DMS114 treated with DMSO at 0.1 percent for 48 hours (cell line): ENCODE results near the gene PAM16.

Experiments used
- DNase-seq: peaks from one replicate; lab custom pipeline; 2025; ENCODE audit not compliant: unreplicated experiment; lab: John Stamatoyannopoulos, UW

Gene PAM16

DNA sequence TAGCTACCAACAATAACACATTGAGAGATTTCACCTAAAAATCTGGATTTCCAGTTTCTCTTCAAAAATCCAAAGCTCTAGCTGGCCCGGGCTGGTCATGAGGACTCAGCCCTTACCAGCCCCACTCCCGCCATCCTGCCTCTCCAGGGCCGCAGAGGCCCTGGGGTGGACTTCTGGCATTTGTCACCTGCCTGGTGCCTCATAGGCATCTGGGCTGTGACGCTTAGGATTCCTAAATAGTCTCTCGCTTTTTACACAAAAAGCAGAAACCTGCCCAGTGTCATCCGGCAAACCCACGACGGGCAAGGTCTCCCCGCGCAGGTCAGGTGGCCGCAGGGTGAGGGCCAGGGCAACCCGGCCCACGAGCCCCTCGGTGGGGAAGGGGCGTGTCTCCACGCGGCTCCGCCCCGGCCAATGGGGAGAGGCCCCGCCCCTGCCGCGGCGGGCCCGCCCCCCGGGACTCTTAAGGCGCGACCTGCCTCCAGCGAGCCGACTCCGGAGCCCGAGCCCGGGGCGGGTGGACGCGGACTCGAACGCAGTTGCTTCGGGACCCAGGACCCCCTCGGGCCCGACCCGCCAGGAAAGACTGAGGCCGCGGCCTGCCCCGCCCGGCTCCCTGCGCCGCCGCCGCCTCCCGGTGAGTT is 20.4 kb upstream of the PAM16 start, which contains the start of gene VASN:
Gene VASN, plus strand, starts transcription at position 492 of the 644 bp plus-strand sequence. CDS start 9,030 bp downstream, outside the sequence.
- DNase-seq: no peak

DNA sequence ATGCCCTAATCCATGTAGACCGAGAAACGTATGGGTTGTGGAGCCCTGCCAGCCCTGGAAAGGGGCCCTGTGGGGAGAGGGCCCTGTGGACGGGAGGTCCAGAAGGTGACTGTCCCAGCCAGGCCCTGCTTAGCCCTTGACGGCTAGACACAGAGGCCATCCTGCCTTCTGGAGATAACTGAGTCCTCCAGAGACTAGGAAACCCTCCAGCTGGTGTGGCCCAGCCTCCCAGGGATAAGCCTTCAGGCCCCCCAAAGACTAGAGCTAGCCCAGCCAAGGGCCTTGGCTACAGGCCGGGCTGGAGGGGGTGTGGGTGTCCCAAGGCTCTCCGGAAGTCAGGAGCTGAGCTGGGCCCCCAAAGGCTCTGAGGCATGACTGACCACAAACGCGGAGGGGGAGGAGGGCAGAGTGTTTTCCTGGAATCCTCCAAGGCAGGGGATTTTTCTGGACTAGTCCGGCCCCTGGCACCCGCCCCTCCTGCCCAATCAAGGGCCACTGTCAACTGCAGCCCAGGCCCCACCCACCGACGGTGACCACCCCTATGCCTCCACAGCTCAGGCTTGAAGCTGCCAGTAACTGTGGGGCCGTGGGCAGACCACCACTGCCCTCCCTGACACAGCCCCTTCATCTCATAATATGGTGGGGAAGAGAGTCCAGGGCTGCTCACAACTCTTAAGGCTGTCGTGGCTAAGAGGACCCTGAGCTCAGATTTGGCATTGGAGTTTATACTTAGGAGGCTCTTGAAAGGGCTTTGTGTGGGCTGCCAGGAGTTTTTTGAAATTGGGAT is 19.6 kb upstream of the PAM16 start:
- no peak for DNase-seq

GRCh38 chr16:4370151-4370550 is 19.0 kb upstream of the PAM16 start:
- no peak for DNase-seq

- DNase-seq: no peak
Observed at GRCh38 chr16:4369007-4369733, 18.0 kb upstream of the PAM16 start.

GRCh38 chr16:4367393-4367856 is 16.3 kb upstream of the PAM16 start:
- DNase-seq: no peak

GRCh38 chr16:4366016-4366415 is 14.9 kb upstream of the PAM16 start:
- no peak for DNase-seq

GRCh38 chr16:4365615-4366014 is 14.5 kb upstream of the PAM16 start:
- DNase-seq: no peak

DNA sequence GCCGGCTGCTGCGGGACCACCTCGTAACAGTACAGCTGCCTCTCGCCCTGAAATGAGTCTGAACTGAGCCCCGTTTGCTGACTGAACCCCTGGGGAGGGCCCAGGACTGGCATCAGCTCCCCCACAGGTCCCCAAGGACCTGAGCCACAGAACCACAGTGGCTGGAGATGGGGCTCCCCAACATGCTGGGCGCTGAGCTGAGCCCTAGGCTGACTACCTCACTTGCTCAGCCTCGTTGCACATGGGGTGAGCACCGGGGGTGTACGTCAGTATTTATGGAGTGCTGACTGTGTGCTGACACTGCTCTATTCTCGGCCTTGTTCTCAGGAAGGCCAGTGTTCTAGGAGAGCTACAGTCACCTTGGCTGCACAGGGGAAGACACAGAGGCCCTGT is 13.9 kb upstream of the PAM16 start:
- DNase-seq: no peak

DNA sequence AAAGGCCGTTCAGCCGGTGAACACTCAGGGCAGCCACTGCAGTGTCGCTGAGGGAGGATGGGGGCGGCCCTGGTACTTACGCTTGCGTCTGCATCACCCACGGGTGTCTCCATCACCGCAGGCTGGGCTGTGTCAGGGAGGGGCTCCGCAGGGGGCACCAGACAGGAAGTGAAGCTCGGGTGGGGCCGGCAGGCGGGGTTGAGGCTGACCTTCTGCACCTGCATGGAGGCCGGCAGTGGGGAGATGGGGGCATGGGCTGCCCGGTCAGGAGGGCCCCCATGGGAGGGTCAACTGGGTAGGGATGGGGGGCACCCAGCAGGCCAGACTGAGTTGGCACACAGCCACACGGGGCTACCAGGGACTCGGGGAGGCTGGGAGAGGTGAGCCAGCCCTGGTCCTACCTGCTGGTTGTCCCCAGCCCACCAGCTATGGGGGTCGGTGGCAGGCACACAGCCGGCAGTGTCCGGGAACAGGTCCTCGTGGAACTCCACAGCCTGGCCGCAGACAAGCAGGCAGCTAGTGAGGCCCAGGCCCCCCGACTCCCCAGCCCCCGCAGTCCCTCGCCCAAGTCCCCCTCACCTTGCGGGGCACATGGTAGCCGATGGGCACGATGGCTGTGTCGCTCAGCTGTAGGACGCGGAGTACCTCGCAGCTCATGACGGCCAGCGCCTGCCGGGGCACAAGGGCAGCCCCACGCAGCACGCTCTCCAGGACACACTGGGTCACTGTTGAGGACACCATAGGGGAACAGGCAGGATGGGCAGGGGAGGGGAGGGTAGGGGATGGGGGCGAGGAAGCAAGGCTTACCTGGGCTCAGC is 13.3 kb upstream of the PAM16 start:
- DNase-seq: no peak

- DNase-seq: no peak
Observed at GRCh38 chr16:4362476-4363135, 11.5 kb upstream of the PAM16 start.

GRCh38 chr16:4361944-4362311 is 10.8 kb upstream of the PAM16 start:
- no peak for DNase-seq

DNA sequence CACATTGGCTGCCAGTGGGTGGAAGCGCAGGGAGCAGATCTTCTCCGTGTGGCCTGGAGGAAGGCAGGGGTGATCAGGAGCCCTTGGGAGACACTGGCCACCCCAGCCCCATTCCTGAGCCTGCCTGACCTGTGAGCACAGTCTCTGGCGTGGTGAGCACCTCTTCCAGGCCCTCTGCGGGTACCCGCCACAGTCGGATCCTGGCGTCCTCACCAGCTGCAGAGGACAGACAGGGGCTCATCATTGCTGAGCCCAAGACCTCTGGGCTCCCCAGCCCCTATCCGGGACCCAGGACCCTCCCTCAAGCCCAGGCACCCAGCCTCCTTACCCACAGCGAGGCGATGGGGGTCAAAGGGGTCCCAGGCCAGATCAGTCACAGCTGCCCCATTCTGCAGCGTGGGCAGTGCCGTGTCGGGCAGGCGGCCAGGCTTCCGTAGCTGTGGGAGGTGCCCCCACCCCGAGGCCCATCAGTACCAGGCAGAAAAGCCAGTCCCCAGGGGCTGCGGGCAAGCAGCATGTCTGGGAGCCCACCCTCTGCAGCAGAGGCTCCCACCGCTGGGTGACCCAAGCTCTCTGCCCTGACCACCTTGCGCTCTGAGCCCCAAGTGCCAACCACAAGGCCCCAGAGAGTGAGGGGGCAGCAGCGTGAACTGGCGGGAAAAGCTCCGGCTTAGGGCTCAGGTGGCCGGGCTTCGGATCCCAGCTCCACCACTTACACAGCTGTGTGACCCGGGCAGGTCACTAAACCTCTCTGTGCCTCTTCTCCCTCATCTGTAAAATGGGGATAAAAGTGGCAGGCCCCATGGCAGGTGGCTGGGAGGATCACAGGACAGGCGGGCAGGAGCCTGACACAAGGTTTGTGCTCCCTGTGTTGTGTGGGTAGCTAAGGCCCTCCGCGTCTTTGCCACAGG is 10.2 kb upstream of the PAM16 start:
- DNase-seq: no peak

GRCh38 chr16:4360538-4361021 is 9.5 kb upstream of the PAM16 start:
- DNase-seq: no peak

DNA sequence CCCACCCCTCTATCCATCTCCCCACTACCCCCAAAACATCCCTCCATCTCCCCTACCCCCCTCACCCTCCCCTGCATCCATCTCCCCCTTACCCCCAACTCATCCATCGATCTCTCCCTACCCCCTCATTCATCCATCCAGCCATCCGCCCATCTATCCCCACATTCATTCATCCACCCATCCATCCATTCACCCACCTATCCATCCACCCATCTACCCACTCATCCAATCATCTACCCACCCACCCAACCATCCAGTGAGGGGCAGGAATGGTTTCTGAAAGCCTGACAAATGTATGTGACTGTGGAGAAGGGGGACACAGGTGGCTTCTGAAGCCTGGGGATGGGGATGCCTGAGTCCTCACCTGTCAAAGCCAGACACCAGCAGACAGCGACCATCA is 8.8 kb upstream of the PAM16 start:
- no peak for DNase-seq

GRCh38 chr16:4358831-4359561 is 7.9 kb upstream of the PAM16 start:
- no peak for DNase-seq

- no peak for DNase-seq
Observed at GRCh38 chr16:4358236-4358635, 7.1 kb upstream of the PAM16 start.

GRCh38 chr16:4356820-4357219 is 5.7 kb upstream of the PAM16 start:
- no peak for DNase-seq

DNA sequence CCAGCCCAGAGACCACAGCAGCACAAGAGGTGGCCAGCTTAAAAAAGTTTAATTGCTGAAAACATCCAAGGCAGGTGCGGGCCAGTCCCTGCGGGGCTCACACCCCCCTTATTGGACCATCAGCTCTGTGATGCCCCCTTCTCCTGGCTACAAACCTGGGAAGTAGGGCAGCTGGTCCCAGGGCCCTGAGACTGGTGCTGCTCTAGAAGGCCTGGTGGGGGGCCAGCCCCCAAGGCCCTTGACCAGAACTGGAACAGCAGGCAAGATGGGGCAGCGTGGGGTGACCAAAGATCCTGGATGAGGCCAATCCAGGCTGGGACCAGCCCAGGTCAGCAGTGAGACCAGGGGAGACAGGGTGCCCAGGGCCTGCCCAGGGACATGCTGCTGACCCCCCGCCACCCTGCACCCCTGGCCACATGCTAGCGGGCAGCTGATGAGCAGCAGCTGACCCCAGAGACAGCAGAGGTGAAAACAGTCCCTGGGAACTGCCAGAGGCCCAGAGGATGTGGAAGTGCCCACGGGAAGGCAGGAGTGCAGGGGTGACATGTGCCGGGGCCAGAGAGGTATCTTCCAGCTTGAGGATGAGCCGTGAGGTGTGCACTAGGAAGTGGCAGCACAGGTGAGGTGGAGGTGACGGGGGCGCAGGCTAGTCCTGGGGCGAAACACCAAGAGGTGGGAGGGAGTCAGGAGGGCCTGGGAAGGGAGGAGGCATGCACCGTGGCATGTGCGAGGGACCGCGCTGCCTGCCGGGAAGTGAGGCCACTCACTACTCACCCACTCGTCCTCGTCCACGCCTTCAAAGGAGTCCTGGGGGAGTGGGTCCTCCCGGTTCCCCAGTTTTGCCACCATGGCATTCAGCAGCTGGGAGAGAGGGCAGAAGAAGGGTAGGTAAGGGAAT is 3.6 kb upstream of the PAM16 start:
- no peak for DNase-seq
